ENCODE results near the gene MBTPS1.
A peak's percentile ranks its signal among the peaks of the same experiment; 100 is the strongest.
"Not testable (repeated sequence)": the region's sequence is repeated elsewhere in the genome, so short reads cannot be mapped to it uniquely, and the experiment has no call there.

The MBTPS1 gene

DNA sequence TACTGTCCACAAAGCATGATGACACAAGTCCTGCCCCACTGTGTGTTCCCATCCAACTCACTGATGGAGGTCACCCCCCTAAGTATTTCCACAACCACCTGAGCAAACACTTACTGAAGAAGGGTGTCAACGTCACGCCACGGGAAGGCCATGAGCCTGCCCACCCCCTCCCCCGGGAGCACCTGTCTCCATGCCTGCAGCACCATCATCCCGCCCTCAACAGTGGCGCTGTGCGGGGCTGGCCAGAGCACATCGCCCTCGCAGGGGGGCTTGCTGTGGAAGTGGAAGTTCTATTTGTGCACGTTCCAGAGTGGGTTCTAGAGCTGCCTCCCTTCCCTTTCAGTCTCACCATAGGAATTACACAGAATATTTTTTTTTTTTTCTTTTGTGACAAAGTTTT, 4.3 kb upstream of the MBTPS1 start:
- DNase-seq (ENCODE audit: low read depth): no peak
- TF ChIP-seq CTCF (conservative IDR thresholded peaks at IDR 0.05; ENCODE audit: low read depth, low read length): no peak
- H3K4me3 ChIP-seq (ENCODE audit: low read length): no peak overlapping the region

DNA sequence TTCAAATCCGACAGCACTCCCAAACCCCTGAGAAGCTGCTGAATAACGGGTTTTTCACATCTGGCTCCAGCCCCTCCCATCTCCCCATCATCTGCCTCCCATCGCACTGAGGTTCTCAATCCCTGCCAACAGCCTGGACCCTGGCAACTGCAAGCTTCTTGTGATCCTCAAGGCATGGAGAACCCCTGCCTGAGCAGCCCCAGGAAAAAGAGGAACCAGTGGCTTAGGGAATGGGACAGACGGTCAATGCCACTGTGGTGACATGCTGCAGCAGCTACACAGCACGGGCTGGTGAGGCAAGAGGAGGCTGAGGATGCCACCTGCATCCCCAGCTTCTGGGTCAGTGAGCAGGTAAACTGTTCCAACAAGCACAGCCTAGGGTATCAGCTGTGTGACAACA, 3.3 kb upstream of the MBTPS1 start:
- DNase-seq (ENCODE audit: low read depth): no peak
- H3K4me3 ChIP-seq (ENCODE audit: low read length): no peak overlapping the region
- no peak for TF ChIP-seq CTCF (conservative IDR thresholded peaks at IDR 0.05; ENCODE audit: low read depth, low read length)

DNA sequence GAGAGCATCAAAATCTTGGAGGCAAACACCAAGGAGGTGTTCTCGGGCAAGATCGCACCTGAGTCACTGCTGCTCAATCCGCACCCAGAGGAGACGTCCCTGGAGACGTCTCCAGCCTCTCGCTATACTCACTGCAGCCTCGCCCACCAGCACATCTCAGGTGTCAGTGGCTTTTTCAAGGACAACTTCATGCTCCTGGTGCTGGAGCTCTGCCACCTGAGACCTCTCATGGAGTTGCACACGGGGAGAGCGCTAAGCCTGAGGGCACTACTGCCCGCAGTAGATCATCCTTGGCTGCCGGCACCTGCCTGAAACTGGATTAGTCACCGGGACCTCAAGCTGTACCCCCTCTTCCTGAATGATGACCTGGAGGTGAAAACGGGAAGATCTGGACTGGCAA, 2.6 kb upstream of the MBTPS1 start:
- TF ChIP-seq CTCF (conservative IDR thresholded peaks at IDR 0.05; ENCODE audit: low read depth, low read length): no peak
- DNase-seq (ENCODE audit: low read depth): no peak
- no peak overlapping the region for H3K4me3 ChIP-seq (ENCODE audit: low read length)

DNA sequence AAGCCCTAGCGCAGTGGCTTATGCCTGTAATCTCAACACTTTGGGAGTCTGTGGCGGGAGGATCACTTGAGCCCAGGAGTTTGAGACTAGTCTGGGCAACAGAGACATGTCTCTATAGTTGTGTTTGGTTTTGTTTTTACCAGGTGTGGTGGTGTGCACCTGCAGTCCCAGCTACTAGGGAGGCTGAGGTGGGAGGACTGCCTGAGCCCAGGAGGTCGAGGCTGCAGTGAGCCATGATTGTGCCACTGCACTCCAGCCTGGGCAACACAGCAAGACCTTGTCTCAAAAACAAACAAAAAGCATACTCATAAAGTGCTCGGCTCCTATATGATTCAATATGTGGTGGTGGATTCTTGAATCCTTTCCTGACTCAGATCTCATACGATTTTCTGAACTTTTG, 1.6 kb upstream of the MBTPS1 start:
- not testable (repeated sequence) for H3K4me3 ChIP-seq (ENCODE audit: low read length); DNase-seq (ENCODE audit: low read depth)

DNA sequence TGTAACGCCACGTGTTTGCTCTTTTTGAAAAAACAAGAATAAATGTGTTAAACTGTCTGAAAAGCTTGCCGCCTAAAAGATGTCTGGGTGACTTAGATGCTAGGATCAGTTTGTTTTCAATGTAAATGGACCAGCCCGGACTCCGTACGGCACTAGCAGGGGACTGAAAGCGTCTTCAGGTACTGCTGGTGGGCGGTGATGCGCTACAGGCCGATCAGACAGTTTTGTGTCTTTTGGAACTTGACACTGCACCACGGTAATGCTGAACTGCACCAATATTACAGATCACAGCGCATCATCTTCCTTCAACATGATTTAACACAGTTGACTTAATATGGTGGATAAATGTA, 727 bp upstream of the MBTPS1 start:
- DNase-seq (ENCODE audit: low read depth): no peak

DNA sequence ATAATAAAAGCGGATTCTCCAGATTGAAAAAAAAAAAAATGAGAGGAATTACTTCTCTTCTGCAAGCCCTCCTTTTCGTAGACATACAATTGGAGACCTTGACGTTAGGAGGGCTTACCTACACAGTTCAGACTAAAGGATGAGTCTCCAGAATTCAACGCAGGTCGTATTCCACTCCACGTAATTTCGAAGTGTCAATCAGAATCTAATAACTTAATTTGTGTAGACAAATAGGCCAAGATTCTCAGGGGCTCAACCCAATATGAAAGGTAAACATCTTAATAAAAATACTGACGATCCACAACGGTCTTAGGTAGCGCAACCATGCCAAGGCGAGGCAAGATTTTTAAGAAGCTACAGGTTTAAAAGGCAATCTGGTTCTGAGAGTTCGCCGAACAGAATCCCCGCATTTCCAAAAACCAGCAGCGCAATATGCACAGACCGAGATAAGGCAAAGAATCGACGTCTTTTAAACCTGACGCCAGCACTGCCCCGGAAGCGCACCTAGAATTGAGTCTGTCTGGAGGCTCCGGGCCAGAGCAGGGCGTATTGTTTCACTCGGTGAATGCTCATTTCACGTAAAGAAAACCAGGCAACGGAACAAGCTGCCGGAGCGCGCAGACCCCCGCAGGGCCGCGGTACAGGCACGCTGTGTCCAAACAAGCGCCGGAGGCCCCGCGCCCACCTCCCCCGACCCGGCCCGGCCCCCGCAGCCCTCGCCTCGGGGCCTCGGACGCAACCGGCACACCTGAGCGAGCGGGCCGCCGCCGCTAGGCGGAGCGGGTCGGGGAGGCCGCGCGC, 623 bp downstream of the MBTPS1 start:
- DNase-seq (ENCODE audit: low read depth): no peak
- H3K4me3 ChIP-seq (ENCODE audit: low read length): peak overlapping the region; percentile 94
- TF ChIP-seq CTCF (conservative IDR thresholded peaks at IDR 0.05; ENCODE audit: low read depth, low read length): no peak

More for the DNA sequence above, 727 bp upstream of the MBTPS1 start:
- TF ChIP-seq CTCF (conservative IDR thresholded peaks at IDR 0.05; ENCODE audit: low read depth, low read length): no peak
- peak overlapping the region; percentile 94 for H3K4me3 ChIP-seq (ENCODE audit: low read length)

- not testable (repeated sequence) for DNase-seq (ENCODE audit: low read depth); H3K4me3 ChIP-seq (ENCODE audit: low read length)
These were observed 4.8 kb downstream of the MBTPS1 start for GRCh38 chr16:84111949-84112348.

DNA sequence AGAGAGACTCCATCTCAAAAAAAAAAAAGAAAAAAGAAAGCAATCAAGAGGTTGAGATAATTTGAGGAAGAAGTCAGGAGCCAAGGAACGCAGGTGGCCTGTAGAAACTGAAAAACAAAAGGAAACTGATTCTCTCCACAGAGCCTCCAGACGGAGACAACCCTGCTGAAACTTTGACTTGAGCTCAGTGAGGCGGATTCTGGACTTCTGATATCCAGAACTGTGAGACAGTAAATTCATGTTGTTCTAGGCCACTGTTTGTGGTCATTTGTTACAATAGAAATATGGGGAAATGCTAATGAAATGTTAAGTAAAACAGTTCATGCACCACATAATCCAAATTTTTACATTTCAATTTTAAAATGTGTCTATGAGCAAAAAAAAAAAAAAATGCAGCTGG, 5.2 kb downstream of the MBTPS1 start:
- DNase-seq (ENCODE audit: low read depth): no peak
- no peak overlapping the region for H3K4me3 ChIP-seq (ENCODE audit: low read length)
- TF ChIP-seq CTCF (conservative IDR thresholded peaks at IDR 0.05; ENCODE audit: low read depth, low read length): no peak
